ENCODE measurements around the gene GTPBP1. TPM values are rescaled to one million over a fixed set of nuclear protein-coding genes. Genes with fewer than 3 reads are reported as not detected.

Gene GTPBP1
- total RNA-seq, 1 donor from 2014 or later = 30.6 TPM

- intact Hi-C loops (cut with DNase I) = no loop called here
These were observed 45.9 kb downstream of the GTPBP1 start for GRCh38 chr22:38751422-38752346.

GRCh38 chr22:38753948-38754750 is 48.4 kb downstream of the GTPBP1 start:
- intact Hi-C loops (cut with DNase I) = no loop called here
- ATAC-seq (ENCODE audit: poor library complexity) (peak; percentile 32), DNase-seq (peak; percentile 71)

More at GRCh38 chr22:38751422-38752346, 45.9 kb downstream of the GTPBP1 start:
- DNase-seq = peak; percentile 83
- ATAC-seq (ENCODE audit: poor library complexity) = no peak

- intact Hi-C loops (cut with DNase I) = no loop called here
- ATAC-seq (ENCODE audit: poor library complexity) (peak; percentile 13), DNase-seq (no peak)
These were observed 49.0 kb downstream of the GTPBP1 start for GRCh38 chr22:38754751-38755154.

- ATAC-seq (ENCODE audit: poor library complexity) (peak; percentile 89), DNase-seq (peak; percentile 97)
- intact Hi-C loops (cut with DNase I) = no loop called here
These were observed 49.6 kb downstream of the GTPBP1 start for GRCh38 chr22:38755155-38755910.

- DNase-seq = peak; percentile 97
- ATAC-seq (ENCODE audit: poor library complexity) = peak; percentile 88
- intact Hi-C loops (cut with DNase I) = no loop called here
These were observed 50.3 kb downstream of the GTPBP1 start, which contains the start of gene SUN2 for GRCh38 chr22:38755911-38756532. Gene SUN2, minus strand, starts transcription at chr22:38755998. Its CDS starts 3,370 bp downstream, at chr22:38752628.

- no peak for ATAC-seq (ENCODE audit: poor library complexity)
- intact Hi-C loops (cut with DNase I) = no loop called here
- no peak for DNase-seq
These were observed 51.1 kb downstream of the GTPBP1 start for GRCh38 chr22:38756711-38757463.

- no peak for ATAC-seq (ENCODE audit: poor library complexity)
- intact Hi-C loops (cut with DNase I) = no loop called here
- no peak for DNase-seq
These were observed 51.7 kb downstream of the GTPBP1 start for GRCh38 chr22:38757464-38757757.

GRCh38 chr22:38758276-38758945 is 52.7 kb downstream of the GTPBP1 start:
- no peak for ATAC-seq (ENCODE audit: poor library complexity)

GRCh38 chr22:38759005-38759404 is 53.3 kb downstream of the GTPBP1 start:
- ATAC-seq (ENCODE audit: poor library complexity) (no peak), DNase-seq (no peak)
- intact Hi-C loops (cut with DNase I) = no loop called here

More at GRCh38 chr22:38758276-38758945, 52.7 kb downstream of the GTPBP1 start:
- intact Hi-C loops (cut with DNase I) = no loop called here
- no peak for DNase-seq

- DNase-seq (no peak), ATAC-seq (ENCODE audit: poor library complexity) (no peak)
- intact Hi-C loops (cut with DNase I) = loop anchor here (10.0 kb wide), 1 partner anchor 364 kb away; no protein-coding TSS in a partner anchor
These were observed 54.9 kb downstream of the GTPBP1 start for GRCh38 chr22:38760477-38761201.

- intact Hi-C loops (cut with DNase I) = loop anchor here (10.0 kb wide), 1 partner anchor 363 kb away; no protein-coding TSS in a partner anchor
- DNase-seq = no peak
- ATAC-seq (ENCODE audit: poor library complexity) = no peak
These were observed 55.7 kb downstream of the GTPBP1 start for GRCh38 chr22:38761202-38762162.

GRCh38 chr22:38762551-38762983 is 56.8 kb downstream of the GTPBP1 start:
- DNase-seq (no peak), ATAC-seq (ENCODE audit: poor library complexity) (no peak)
- intact Hi-C loops (cut with DNase I) = loop anchor here (10.0 kb wide), 1 partner anchor 362 kb away; no protein-coding TSS in a partner anchor

- intact Hi-C loops (cut with DNase I) = loop anchor here (5.0 to 10.0 kb wide), 2 partner anchors 81 to 359 kb away; no protein-coding TSS in a partner anchor
- ATAC-seq (ENCODE audit: poor library complexity) (peak; percentile 49), DNase-seq (peak; percentile 63)
These were observed 60.5 kb downstream of the GTPBP1 start for GRCh38 chr22:38766076-38766777.

GRCh38 chr22:38767313-38767712 is 61.6 kb downstream of the GTPBP1 start:
- DNase-seq (no peak), ATAC-seq (ENCODE audit: poor library complexity) (no peak)
- intact Hi-C loops (cut with DNase I) = loop anchor here (5.0 to 10.0 kb wide), 2 partner anchors 80 to 357 kb away; no protein-coding TSS in a partner anchor

All from Right ventricle myocardium superior (tissue), 1 donor.